Left colon (tissue), 2 donors: ENCODE results near the gene SH3BP5. TPM values are rescaled to one million over a fixed set of nuclear protein-coding genes. Genes with fewer than 3 reads are reported as not detected.

ENCODE experiments used
- ATAC-seq: fragments of 200-7000 bp; cut with Tn5 transposase; one replicate; pipeline ENCODE4 v1.9.1; 2020; ENCODE audit warnings: mild to moderate bottlenecking, moderate library complexity
- DNase-seq, 2 donors: peaks; one replicate each; pipeline ENCODE4 v3.0.0-alpha.2; 2020
- intact Hi-C, 2 donors: fragments of 100-400 bp; cut with DNase I in 1 of 2; cut with micrococcal nuclease in 1 of 2; formaldehyde crosslinking; loops; one replicate each; pipeline versions ENCODE4 v1.11.2 to v1.14.0; 2022; cut with DNase I, micrococcal nuclease
- total RNA-seq, 2 donors: library from RNA; stranded (reverse); fragmentation: NEBNext Ultra II Directional; extraction: Animal tissue kit (Norgen Biotek cat#: 25700); gene quantifications; one replicate each; pipeline ENCODE4 v1.2.1, GENCODE V29; 2021
- donor health status: DM: no; HTN: no; CAD: no.
- donor health status: DM: yes; HTN: yes; CAD: no.

SH3BP5 gene
- total RNA-seq, 2 donors from 2014 or later, result 7.6 to 12.1 TPM

DNA sequence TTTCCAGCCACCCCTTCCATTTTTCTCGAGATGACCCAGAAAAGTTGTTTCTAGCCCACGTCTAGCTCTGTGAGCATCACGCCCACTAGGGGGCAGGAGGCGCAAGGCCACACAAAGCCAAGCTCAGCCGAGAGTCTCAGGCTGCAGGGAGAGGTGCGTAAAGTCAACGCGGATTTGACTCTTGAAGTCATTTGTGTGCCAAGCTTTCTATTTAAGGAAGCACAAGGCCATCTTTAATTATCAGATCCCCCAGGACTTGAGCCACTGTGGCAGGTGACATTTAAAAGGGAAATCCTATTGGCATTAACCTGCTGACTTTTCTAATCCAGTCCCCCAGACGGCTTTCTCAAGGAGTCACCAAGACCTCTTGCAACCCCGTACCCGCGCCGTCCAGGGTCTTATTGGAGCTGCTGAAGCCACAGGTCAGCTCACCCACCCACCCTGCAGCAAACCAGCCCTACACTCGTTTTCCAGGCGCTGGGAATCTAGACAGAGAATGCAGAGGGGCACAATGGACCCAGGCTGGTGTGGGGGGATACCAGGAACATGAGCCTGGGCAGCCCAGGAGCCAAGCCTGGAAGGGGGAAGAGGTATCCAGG, 64.3 kb downstream of the SH3BP5 start:
- ATAC-seq (peak; percentile 82), DNase-seq (peak; percentile 76 to 92)
- intact Hi-C loops, result loop anchor here in 1 of 2 donors (5.0 kb wide), 2 partner anchors 64 to 109 kb away; partner anchors contain the start of gene SH3BP5

DNA sequence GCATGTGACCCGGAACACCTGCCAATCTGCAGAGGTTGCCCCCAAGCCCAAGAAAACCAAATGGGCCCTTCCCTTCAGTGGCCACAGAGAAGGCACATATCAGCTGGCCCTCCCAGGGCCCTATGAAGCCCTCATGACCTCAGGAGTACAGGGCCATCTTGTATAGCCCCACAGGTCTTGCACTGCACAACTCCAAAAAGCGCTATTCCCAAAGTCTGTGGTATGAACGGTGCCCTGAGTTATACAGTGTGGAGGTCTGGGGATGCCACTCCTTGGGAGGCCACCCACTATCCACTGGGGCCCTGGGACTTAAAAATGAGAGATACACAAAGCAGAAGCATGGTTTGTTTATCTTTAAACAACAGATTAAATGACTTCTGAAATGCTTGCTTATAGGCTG, 64.9 kb downstream of the SH3BP5 start:
- intact Hi-C loops, result loop anchor here in 1 of 2 donors (5.0 kb wide), 2 partner anchors 65 to 110 kb away; partner anchors contain the start of gene SH3BP5
- DNase-seq (no peak), ATAC-seq (peak; percentile 4)

DNA sequence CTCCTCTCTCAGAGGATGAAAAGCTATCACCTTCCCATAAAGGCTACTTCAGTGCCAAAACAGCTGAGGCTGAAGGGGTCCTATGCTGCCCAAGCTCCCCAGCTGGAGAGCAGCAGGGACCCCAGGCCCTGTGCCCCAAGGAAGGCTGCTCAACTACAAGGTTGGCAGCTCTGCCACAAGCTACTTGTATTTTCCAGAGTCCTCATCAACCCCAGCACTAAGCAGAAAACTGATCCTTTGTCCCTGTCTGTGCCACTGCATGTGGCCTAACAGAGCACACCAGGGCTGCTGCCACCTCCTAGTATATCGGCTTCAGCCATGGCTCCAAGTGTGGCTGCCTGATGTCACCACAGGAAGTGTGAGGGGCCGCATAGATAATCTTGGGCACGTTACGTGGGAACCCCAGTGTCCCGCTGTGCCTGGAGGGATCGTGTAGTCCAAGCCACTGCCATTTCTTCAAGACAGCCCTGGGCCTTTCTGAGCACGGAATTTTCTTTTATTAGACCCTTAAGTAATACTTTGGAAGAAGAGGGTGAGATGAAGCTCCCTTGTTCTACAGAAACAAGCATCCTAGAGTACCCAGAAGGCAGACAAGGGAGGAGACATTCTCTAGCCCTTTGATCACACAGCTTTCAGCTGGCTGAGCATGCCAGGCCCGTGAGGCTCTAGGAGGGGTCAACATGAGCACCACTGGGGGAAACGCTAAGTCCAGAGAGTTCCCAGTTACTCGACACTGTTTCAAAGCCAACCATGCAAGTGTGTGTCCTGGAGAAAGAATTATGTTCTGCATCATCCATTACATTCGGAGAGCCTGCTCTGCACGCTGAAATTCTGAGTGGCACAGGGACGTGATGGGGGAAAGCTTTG, 65.6 kb downstream of the SH3BP5 start:
- ATAC-seq (no peak), DNase-seq (no peak)
- intact Hi-C loops, result loop anchor here in 1 of 2 donors (5.0 kb wide), 2 partner anchors 66 to 111 kb away; partner anchors contain the start of gene SH3BP5

DNA sequence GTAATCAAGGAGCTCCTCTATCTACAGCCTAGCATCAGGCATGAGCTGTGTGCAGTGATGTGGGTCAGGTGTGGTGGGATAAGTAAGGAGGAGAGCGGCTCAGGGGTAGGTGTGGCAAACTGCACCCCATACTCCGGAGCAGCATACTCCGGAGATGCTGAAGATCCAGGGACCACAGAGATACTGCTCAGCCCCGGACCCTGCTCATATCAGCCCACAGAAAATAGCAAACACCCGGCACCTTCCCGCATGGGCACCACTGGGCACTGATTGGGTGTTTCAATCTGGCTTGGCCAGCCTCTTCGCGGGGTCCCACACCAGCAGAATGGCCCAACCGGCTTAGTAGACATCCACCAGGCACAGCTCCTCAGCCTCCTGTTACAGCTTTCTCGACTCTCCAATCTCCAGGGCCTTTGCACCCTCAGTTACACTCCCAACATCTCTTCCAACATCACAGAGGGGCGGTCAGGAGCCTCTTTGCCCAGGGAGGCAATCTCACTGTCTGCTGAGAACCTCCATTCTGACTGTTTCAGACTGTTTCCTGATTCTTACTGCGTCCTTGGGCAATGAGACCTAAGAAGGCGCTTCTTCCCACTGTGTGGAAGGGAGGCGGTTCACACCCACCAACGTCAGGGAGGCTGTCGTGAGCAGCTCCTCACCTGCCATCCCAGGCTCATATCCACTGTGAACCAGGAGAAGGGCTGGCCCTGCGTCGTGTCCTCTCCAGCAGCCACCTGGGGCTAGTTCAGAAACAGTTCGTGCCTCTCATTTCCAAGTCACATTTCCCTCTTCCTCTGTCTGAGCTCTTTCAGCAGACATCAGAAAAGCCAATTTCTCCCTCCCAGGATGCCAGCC, 66.5 kb downstream of the SH3BP5 start:
- DNase-seq, result no peak
- intact Hi-C loops, result loop anchor here in 1 of 2 donors (5.0 kb wide), 2 partner anchors 66 to 111 kb away; partner anchors contain the start of gene SH3BP5

DNA sequence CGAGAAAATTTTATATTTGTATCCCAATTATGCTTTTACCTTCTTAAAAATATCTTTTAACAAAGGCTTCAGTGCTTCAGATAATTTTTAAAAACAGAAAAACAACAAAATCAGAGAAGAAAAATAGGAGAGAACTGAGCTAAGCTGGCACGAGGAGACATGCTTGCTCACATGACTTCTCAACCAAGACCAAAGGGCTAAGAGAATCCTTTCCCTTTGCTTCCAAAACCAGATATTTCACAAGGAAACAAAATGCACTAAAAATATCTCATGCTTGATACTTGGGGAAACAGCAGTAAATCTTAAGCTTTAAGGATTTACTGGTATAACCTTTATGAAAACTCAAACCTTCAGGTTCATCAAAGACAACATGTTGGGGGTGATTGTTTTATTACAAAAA, 67.9 kb downstream of the SH3BP5 start:
- DNase-seq (no peak), ATAC-seq (no peak)
- intact Hi-C loops, result no loop called here

More for the DNA sequence above, 66.5 kb downstream of the SH3BP5 start:
- ATAC-seq, result no peak

DNA sequence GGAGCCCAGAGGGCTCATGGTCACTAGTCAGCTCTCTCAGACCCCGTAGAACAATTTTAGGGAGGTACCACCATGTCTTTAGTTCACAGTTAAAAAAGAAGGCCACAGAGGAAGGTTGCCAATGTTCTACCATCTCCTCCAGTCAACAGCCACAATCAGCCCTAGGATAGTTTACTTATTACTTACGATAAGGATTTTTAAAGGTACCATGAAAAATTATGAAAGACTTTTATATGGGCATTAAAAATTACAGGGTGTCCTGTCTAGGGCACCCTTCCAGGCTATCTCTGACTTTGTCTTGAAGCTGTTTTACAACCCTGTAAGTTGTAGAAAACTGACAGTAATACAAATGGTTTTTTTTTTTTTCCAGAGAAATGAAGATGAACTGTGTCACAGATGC, 68.5 kb downstream of the SH3BP5 start:
- intact Hi-C loops, result no loop called here
- DNase-seq, result no peak
- peak; percentile 64 for ATAC-seq

DNA sequence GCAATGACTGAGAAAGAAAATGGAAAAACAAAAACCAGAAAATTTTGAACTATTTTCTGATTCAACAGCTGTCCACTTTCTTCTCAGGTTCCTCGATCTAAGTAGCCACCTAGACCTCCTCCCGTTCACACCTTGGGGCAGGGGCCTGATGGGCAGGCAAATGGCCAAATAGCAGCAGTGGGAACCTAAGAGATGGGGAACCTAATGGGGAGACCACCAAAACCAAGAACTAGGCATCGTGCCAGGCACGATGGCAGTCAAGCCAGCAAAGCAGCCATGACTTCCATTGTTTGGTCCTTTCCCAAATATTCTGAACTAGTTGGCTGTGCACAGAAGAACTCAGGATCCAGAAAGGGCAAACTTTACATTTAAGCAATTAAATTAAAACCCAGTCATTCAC, 69.3 kb downstream of the SH3BP5 start:
- intact Hi-C loops, result no loop called here
- DNase-seq (no peak), ATAC-seq (no peak)

DNA sequence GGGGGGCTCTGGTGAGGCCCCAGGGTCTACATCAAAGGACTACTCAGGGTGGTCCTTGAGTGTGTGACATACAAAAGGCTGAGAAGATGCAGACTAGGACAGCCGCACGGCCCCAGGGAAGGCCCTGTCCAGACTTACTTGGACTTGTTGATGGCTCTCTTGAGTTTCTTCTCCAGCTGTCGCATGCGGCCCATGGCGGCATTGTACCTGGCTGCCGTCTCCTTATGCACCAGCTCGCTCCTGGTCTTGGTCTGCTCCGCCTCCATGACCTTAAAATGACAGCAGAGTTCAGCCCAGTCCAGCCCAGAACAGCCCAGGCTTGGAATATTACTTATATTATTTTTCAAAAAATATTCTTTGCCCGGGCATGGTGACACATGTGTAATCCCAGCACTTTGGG, 70.4 kb downstream of the SH3BP5 start:
- ATAC-seq (no peak), DNase-seq (no peak)
- intact Hi-C loops, result no loop called here

DNA sequence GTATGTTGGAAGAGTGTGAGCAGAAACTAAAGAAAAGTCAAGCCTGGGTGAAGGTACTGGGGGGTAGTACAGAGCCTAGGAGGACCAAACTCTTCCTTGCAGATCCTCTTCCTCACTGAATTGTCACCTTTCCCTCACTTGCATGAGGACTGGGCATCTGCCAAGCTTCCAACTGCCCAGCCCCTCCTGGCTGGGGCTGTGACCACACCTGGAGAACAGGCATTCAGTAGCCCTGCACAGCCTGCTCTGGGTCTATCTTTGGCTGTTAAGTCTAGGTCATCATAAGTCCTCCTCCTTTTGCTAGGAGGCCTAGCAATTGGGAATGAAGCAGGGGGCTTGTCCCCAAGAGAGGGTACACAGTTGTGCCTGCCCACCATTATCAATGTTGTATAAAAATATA, 71.1 kb downstream of the SH3BP5 start:
- peak in 1 of 2 donors; percentile 35 for DNase-seq

DNA sequence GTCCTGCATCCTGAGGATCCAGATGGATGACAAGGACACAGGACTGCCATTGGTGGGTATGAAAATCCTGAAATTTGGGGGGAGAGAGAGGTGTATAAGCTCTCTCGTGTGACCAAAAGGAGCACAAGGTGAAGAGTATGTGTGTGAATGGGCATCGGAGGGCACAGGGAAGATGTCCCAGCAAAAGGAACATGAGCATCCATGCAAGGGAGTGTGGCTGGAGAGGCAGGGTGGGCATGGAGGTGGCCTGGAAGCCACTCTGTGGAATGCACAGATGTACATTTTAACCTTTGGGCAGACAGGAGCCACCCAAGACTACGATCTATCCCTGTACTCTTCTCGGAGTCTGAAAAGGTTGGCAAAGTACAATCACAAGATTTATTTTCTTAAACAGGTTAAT, 71.9 kb downstream of the SH3BP5 start:
- ATAC-seq, result no peak
- intact Hi-C loops, result no loop called here
- DNase-seq, result no peak

More for the DNA sequence above, 71.1 kb downstream of the SH3BP5 start:
- ATAC-seq, result peak; percentile 69
- intact Hi-C loops, result no loop called here

DNA sequence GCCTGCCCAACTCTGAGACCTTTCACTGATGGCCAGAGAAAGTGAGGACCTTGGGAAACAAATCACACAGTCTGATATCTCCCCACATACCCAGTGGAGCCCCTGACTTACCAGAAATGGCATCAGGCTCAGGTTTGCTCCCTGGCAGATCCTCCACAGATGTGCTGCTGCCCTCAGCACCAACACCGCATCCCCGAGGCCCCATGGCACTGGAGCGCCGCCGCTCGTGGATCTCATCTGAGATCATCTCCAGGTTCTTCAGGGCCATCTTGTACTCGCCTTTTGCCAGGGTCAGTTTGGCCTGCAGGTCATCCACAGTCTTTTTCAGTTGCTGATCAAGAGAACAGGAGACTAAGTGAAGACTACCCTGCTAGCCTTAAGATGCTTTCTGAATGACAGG, 73.7 kb downstream of the SH3BP5 start:
- DNase-seq (no peak), ATAC-seq (no peak)
- intact Hi-C loops, result loop anchor here in 1 of 2 donors (10.0 kb wide), 1 partner anchor 146 kb away; no protein-coding TSS in a partner anchor

DNA sequence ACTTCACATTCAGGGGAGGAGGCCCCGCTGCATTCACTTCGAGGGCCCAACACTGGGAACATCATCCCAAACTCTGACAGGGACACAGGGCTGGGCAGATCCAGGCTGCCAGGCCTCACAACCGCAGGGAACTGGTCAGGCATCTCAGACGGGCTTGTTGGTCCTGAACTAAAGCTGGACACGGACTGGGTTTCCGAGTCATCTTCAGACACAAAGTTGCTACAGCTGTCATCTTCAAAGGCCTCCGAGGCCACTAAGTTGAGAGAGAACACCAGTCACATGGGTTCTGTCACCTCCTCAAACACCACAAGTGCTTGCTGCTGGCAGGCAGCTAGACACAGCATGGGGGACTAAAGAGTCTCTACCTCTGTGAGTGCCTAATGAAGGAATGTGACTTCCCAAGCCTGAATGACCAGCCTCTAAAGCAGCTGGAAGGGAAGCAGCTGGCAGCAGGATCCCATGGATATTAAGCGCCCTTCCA, 75.5 kb downstream of the SH3BP5 start:
- ATAC-seq (no peak), DNase-seq (no peak)
- intact Hi-C loops, result loop anchor here in 1 of 2 donors (10.0 kb wide), 1 partner anchor 148 kb away; no protein-coding TSS in a partner anchor

DNA sequence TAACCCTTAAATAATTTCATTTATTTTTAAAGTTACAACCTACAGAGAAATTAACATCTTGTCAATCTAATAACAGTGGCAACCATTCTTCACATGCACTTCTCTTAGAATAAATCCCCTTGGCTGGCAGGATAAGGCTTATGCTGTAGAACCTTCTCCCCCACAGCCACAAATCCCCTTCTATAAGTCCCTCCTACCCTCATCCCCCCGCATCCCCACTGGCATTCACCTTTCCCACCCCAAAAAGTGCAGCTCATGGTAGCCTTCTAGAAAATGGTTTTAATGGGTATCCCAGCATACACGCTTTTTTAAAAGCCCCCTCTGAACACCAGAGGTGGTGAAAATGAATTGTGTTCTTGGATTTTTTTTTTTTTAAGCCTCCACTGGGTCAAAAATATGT, 77.2 kb downstream of the SH3BP5 start:
- no peak for DNase-seq
- no peak for ATAC-seq
- intact Hi-C loops, result loop anchor here in 1 of 2 donors (10.0 kb wide), 1 partner anchor 150 kb away; no protein-coding TSS in a partner anchor

DNA sequence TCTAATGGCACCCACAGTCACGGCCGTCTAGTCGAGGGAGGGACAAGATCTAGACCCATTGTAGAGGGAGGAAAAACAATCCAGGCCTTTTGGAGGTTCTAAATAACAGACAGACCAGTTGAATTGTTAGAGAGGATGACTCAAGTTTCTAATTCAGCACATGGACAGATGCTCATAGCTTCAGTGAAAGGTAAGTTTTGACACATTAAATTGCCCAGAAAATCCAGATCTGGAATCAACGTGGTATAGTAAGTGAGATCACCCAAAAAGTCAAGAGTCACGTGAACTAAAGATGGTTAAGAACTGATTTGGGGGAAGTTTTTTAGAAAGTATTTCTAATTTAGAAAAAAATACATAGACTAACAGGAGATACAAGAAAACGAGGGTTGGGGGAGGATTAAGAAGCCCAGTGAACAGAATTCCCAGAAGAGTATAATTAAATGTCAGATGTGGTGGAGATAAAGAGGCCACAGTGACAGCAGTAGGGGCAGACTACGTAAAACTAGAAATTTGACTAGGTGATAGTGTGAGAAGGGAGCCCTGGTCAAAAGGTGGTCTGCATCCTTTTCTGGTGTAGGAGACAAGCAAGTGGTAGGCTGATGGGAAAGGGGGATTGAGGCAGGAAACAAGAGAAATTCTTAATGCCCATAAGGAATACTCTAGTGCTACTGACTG, 79.2 kb downstream of the SH3BP5 start:
- intact Hi-C loops, result loop anchor here in 1 of 2 donors (10.0 kb wide), 1 partner anchor 152 kb away; no protein-coding TSS in a partner anchor
- DNase-seq (no peak), ATAC-seq (no peak)

DNA sequence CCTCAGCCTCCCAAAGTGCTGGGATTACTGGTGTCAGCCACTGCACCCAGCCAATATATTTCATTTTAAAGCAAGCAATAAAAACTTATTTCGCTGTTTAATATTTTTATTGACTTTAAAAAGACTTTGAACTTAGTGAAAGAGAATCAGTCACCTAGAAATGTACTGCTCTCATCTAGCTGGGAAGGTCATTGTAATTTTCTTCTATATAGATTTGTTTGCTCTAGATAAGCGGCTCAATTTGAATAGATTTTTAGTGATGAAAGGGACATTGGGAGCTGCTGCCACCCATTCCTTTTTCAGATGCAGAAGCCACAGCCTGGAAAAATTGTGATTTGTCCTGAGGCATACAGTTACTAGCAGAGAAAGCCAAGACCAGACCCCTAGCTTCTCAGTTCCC, 86.2 kb downstream of the SH3BP5 start:
- ATAC-seq (peak; percentile 96), DNase-seq (no peak)
- intact Hi-C loops, result no loop called here

DNA sequence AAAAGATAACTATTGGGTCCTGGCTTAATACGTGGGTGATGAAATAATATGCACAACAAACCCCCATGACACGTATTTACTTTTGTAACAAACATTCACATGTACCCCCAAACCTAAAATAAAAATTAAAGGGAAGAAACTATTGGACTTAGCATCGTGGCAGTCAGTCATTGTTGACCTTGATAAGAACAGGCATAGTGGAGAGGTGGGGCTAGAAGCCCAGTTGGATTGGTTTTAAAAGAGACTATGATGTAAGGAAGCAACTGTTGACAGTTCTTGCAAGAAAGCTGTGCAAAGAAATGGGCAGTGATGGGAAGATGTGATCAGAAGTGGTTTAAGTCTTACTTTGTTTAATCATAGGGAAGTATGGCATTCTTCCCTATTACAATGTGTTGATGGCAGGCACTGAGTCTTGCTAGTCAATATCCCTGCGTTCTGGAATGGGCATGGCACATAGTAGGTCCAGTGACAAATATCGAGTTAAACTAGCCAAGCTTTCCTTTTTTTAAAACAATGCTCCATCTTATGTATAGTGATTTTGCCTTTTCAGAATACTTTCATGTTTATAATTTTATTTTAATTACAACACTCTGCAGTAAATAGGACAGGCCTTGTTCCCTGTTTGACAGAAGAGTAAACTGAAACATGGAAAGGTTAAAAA, 88.4 kb downstream of the SH3BP5 start:
- no peak for DNase-seq
- intact Hi-C loops, result no loop called here
- no peak for ATAC-seq

DNA sequence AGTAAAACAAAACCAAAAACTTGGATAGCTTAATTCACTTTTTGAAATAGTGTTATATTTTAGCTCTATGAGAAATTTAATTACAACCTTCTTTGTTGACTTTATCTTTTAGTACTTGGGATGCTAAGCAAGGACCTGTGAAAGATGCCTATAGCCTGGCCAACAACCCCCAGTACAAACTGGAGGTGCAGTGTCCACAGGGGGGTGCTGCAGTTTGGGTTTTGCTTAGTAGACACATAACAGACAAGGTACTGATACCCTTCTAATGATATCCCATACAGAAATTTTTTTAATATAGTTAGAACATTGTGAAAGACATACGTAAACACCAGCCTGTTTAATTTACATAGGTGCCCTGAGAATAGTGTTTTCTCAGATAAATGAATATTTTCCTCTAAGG, 91.0 kb downstream of the SH3BP5 start:
- ATAC-seq, result no peak
- peak in 1 of 2 donors; percentile 35 for DNase-seq
- intact Hi-C loops, result no loop called here

DNA sequence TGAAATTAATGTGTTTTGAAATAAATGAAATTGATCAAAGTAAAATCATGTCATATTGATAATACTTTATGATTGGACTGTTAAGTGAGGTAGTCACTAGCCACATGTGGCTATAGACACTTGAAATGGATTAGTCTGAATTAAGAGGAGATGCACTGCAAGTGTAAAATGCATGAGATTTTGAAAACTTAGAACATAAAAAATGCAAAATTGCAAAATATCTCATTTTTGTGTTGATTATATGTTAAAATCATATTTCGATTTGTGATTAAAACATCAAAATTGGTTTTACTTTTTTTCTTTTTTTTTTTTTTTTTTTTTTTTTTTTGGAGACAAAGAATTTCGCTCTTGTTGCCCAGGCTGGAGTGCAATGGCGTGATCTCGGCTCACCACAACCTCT, 103.1 kb downstream of the SH3BP5 start:
- ATAC-seq, result no peak
- intact Hi-C loops, result loop anchor here in 1 of 2 donors (10.0 kb wide), 1 partner anchor 586 kb away; no protein-coding TSS in a partner anchor
- DNase-seq, result no peak
